PC-3 (cell line): ENCODE results near the gene NFKB1.

ENCODE experiments used
- EZH2 ChIP-seq: fragments of 300-600 bp; sonication (generic); IDR thresholded peaks from one replicate; pipeline ENCODE4 v1.6.1; 2017; ENCODE audit warnings: antibody characterized with exemption, mild to moderate bottlenecking, low read length; ENCODE audit not compliant: unreplicated experiment
- EZH2phosphoT487 ChIP-seq: fragments of 300-600 bp; sonication (generic); IDR thresholded peaks from 2 replicates; pipeline ENCODE4 v1.6.1; 2018; ENCODE audit warnings: mild to moderate bottlenecking, antibody characterized with exemption, low read length, borderline replicate concordance
- TF ChIP-seq, protein P1 (sequence below): fragments of 300-600 bp; sonication (generic); conservative IDR thresholded peaks from 2 replicates; pipeline ENCODE4 v1.5.1; 2017; ENCODE audit warnings: antibody characterized with exemption, low read depth, mild to moderate bottlenecking, low read length

DNA sequence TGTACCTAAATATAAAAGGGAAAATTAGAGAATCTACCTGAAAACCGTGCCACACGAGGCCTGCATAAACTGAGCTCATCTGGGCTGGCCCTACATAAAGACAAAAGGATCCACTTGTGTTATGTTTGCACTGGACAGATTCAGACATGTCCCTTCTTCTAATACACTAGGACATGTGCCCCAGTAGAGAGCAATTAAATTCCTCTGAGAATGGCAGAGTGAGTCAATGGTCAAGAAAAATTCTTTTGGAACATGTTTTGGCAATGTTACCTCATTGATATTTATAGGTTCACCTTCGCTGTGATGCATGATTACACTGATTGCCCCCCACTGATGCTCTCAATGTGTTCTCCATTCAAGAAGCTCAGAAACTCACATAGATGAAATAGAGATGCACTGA lies 164.4 kb downstream of the NFKB1 start:
- no peak for TF ChIP-seq EZH2phosphoT487
- TF ChIP-seq, protein P1, sequence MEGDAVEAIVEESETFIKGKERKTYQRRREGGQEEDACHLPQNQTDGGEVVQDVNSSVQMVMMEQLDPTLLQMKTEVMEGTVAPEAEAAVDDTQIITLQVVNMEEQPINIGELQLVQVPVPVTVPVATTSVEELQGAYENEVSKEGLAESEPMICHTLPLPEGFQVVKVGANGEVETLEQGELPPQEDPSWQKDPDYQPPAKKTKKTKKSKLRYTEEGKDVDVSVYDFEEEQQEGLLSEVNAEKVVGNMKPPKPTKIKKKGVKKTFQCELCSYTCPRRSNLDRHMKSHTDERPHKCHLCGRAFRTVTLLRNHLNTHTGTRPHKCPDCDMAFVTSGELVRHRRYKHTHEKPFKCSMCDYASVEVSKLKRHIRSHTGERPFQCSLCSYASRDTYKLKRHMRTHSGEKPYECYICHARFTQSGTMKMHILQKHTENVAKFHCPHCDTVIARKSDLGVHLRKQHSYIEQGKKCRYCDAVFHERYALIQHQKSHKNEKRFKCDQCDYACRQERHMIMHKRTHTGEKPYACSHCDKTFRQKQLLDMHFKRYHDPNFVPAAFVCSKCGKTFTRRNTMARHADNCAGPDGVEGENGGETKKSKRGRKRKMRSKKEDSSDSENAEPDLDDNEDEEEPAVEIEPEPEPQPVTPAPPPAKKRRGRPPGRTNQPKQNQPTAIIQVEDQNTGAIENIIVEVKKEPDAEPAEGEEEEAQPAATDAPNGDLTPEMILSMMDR, result no peak
- TF ChIP-seq EZH2, result no peak
